K562 (cell line): ENCODE data around the gene BTBD16. TPM values are rescaled to one million over a fixed set of nuclear protein-coding genes. Genes with fewer than 3 reads are reported as not detected.

Source experiments
- ATAC-seq: fragments of 200-7000 bp; cut with Tn5 transposase; 3 replicates; pipeline ENCODE4 v1.9.1; 2020; ENCODE audit warnings: moderate library complexity
- BruUV-seq: library from RNA; stranded (reverse); fragments of 400-500 nt; replicated peaks from 2 replicates; lab custom pipeline; 2021; lab: Mats Ljungman, UMichigan
- CTCF ChIA-PET: fragments of 300-600 bp; formaldehyde crosslinking; extraction: SDS; loops from one replicate; lab custom pipeline; 2021; ENCODE audit warnings: low intra/inter-chr PET ratio; lab: Yijun Ruan, JAX
- POLR2A ChIA-PET: fragments of 300-600, 350-650 bp; sonication (Branson Sonifier 250); formaldehyde crosslinking; extraction: SDS; loops from one replicate; lab custom pipeline; 2021; ENCODE audit warnings: antibody characterized with exemption, inconsistent platforms; lab: Yijun Ruan, JAX
- DNase-seq, 4 experiments: peaks; one replicate each; pipeline versions ENCODE4 v3.0.0 to v3.0.0-alpha.2; 2011 to 2018; ENCODE audit warnings: low spot score in 3 of 4, mixed read lengths in 3 of 4; ENCODE audit errors: extremely low read depth in 1 of 4
- FAIRE-seq: peaks from 2 replicates; lab custom pipeline; 2011; peaks lifted over from hg19 to GRCh38; lab: Jason Lieb, UNC
- H2AFZ ChIP-seq: 2 replicates; pipeline ENCODE4 v1.6.0; 2011; ENCODE audit warnings: low read depth, low read length, control low read depth, inconsistent platforms
- H3K27ac ChIP-seq: fragments of 200-600 bp; 3 replicates; pipeline ENCODE4 v1.8.0; 2011; ENCODE audit warnings: low read depth, mild to moderate bottlenecking, control low read depth, inconsistent platforms, low read length, moderate library complexity, mixed read lengths; ENCODE audit errors: extremely low read depth
- H3K27me3 ChIP-seq, 2 experiments: fragments of 300-600 bp in 1 of 2; 2 replicates in 1 of 2; 3 replicates in 1 of 2; pipeline versions ENCODE4 v1.6.0 to v1.8.0; 2011; ENCODE audit warnings: inconsistent platforms in 2 of 2, low read length in 2 of 2, mild to moderate bottlenecking in 1 of 2, mixed read lengths in 1 of 2, moderate library complexity in 1 of 2; ENCODE audit not compliant: control insufficient read depth in 2 of 2, insufficient read depth in 2 of 2
- H3K36me3 ChIP-seq: fragments of 300-600 bp; 3 replicates; pipeline ENCODE4 v1.8.0; 2011; ENCODE audit warnings: mild to moderate bottlenecking, low read length, inconsistent platforms; ENCODE audit not compliant: control insufficient read depth, insufficient read depth
- H3K4me1 ChIP-seq, 2 experiments: fragments of 200-600 bp in 1 of 2; replicated peaks in 1 of 2; 2 replicates in 1 of 2; 3 replicates in 1 of 2; pipeline versions ENCODE4 v1.5.1 to v1.8.0; 2011; ENCODE audit warnings: inconsistent platforms in 2 of 2, low read length in 2 of 2, mild to moderate bottlenecking in 1 of 2, mixed read lengths in 1 of 2, moderate library complexity in 1 of 2; ENCODE audit not compliant: control insufficient read depth in 2 of 2, insufficient read depth in 2 of 2
- H3K4me2 ChIP-seq: 2 replicates; pipeline ENCODE4 v1.6.1; 2011; ENCODE audit warnings: low read length, control low read depth, inconsistent platforms, mixed read lengths; ENCODE audit not compliant: insufficient read depth
- H3K4me3 ChIP-seq: fragments of 200-600 bp; sonication (generic), shearing (Covaris generic); 2 replicates; pipeline ENCODE4 v1.5.1; 2016; ENCODE audit warnings: control low read depth, inconsistent platforms
- H3K79me2 ChIP-seq: fragments of 200-600 bp; 3 replicates; pipeline ENCODE4 v1.8.0; 2011; ENCODE audit warnings: low read length, inconsistent platforms; ENCODE audit not compliant: control insufficient read depth, insufficient read depth
- H3K9ac ChIP-seq, 2 experiments: 2 replicates each; pipeline versions ENCODE4 v1.6.0 to v1.6.1; 2011; ENCODE audit warnings: low read depth in 2 of 2, low read length in 2 of 2, control low read depth in 1 of 2, inconsistent platforms in 1 of 2, mild to moderate bottlenecking in 1 of 2, mixed read lengths in 1 of 2; ENCODE audit not compliant: insufficient read depth in 1 of 2
- H3K9me1 ChIP-seq: one replicate; pipeline ENCODE4 v1.6.0; 2011; ENCODE audit warnings: inconsistent platforms, mild to moderate bottlenecking, low read length, moderate library complexity; ENCODE audit not compliant: control insufficient read depth, insufficient read depth
- H3K9me3 ChIP-seq: replicated peaks from 2 replicates; pipeline ENCODE4 v1.5.1; 2011; ENCODE audit warnings: low read depth, low read length, inconsistent platforms; ENCODE audit not compliant: control insufficient read depth, insufficient read depth
- H4K20me1 ChIP-seq: replicated peaks from 2 replicates; pipeline ENCODE4 v1.6.1; 2011; ENCODE audit warnings: low read length, inconsistent platforms, mixed read lengths; ENCODE audit not compliant: control insufficient read depth, insufficient read depth
- CHD4 ChIP-seq: fragments of 200-600 bp; sonication (generic); IDR thresholded peaks from 3 replicates; pipeline ENCODE4 v1.6.1; 2012; ENCODE audit warnings: low read depth, mild to moderate bottlenecking, mixed read lengths, low read length, inconsistent platforms; ENCODE audit not compliant: insufficient read depth, insufficient replicate concordance, poor library complexity, severe bottlenecking
- ETV1 ChIP-seq: fragments of 450-650 bp; conservative IDR thresholded peaks from 2 replicates; pipeline ENCODE4 v1.6.1; 2016; ENCODE audit warnings: missing genetic modification characterization, control low read depth, low read depth, missing compliant biosample characterization
- NONO ChIP-seq, 2 experiments: fragments of 200-400 bp in 1 of 2; fragments of 450-650 bp in 1 of 2; formaldehyde crosslinking in 1 of 2; IDR thresholded peaks; 2 replicates each; pipeline ENCODE4 v1.6.1; 2017; ENCODE audit warnings: low read depth in 2 of 2, mild to moderate bottlenecking in 2 of 2, moderate library complexity in 2 of 2, low read length in 1 of 2
- RFX7 ChIP-seq: fragments of 250-450 bp; sonication (Bioruptor Pico); IDR thresholded peaks from 2 replicates; pipeline ENCODE4 v1.5.1; 2021; ENCODE audit warnings: mild to moderate bottlenecking
- SAFB2 ChIP-seq: fragments of 200-400 bp; formaldehyde crosslinking; IDR thresholded peaks from 2 replicates; pipeline ENCODE4 v1.6.1; 2018; ENCODE audit warnings: borderline replicate concordance, low read length, low read depth, moderate library complexity; ENCODE audit not compliant: severe bottlenecking
- SREBF1 ChIP-seq: fragments of 150-350 bp; IDR thresholded peaks from 2 replicates; pipeline ENCODE4 v1.6.1; 2014; ENCODE audit warnings: antibody characterized with exemption, low read depth, low read length, borderline replicate concordance
- STAG1 ChIP-seq: sonication (generic); formaldehyde crosslinking; IDR thresholded peaks from 2 replicates; pipeline ENCODE4 v1.5.0; 2020; ENCODE audit warnings: missing genetic modification reagents, borderline replicate concordance
- TSHZ1 ChIP-seq: fragments of 250-450 bp; sonication (Bioruptor Pico); IDR thresholded peaks from 2 replicates; pipeline ENCODE4 v1.4.0; 2020; ENCODE audit warnings: mild to moderate bottlenecking, moderate library complexity
- ZNF354B ChIP-seq: fragments of 250-450 bp; sonication (Bioruptor Pico); IDR thresholded peaks from 2 replicates; pipeline ENCODE4 v1.4.0; 2020
- WGBS: fragments of 100-300 bp; shearing (Covaris generic); methylation state at CpG from one replicate; pipeline ENCODE4 v1.1.6; 2016; ENCODE audit warnings: low coverage, mixed read lengths; ENCODE audit not compliant: insufficient coverage; ENCODE audit errors: missing lambda C conversion rate; 5-methylcytosine and 5-hydroxymethylcytosine counted together
- in situ Hi-C: fragments of 300-500 bp; cut with MboI; formaldehyde crosslinking; loops from 4 replicates; pipeline ENCODE4 v1.15.0; 2018; ENCODE audit warnings: inconsistent platforms, mixed read lengths
- intact Hi-C: fragments of 100-400 bp; cut with micrococcal nuclease; formaldehyde crosslinking; loops from 2 replicates; pipeline ENCODE4 v1.14.2; 2022
- polyA plus RNA-seq, 8 experiments: library from polyadenylated mRNA; depleted of rRNA in 4 of 8; stranded (reverse) in 5 of 8; unstranded in 3 of 8; fragments of >200 nt; fragmentation: Nextera tagmentation in 2 of 8; fragmentation: Illumina TruSeq in 1 of 8; extraction: Ambion mirVana in 2 of 8; extraction: Trizol in 1 of 8; gene quantifications; 2 replicates each; pipeline versions ENCODE4 v1.2.1 to v1.2.3, GENCODE V29; 2011 to 2014; ENCODE audit warnings: inconsistent platforms in 1 of 8, missing spikeins in 1 of 8
- total RNA-seq, 7 experiments: library from RNA; depleted of rRNA in 6 of 7; stranded (reverse); fragments of >200 nt in 6 of 7; fragmentation: Illumina TruSeq in 2 of 7; extraction: Trizol in 2 of 7; gene quantifications; 2 replicates each; pipeline versions ENCODE4 v1.2.1 to v1.2.3, GENCODE V29; 2011 to 2021; ENCODE audit warnings: low replicate concordance in 1 of 7
- TF ChIP-seq, protein P1 (sequence below), 2 experiments: fragments of 450-650 bp; formaldehyde crosslinking in 1 of 2; IDR thresholded peaks; 2 replicates each; pipeline versions ENCODE4 v1.4.0 to v1.6.1; 2014 to 2020; ENCODE audit warnings: mild to moderate bottlenecking in 2 of 2, borderline replicate concordance in 1 of 2, low read depth in 1 of 2

Gene BTBD16
- total and polyA plus RNA-seq, 9 of the 15 experiments (the other 6 are each of a cell fraction or from before 2014, with no cell fraction given) = 0.11 TPM; not detected in 8

- POLR2A ChIA-PET = no interaction called here
- no peaks in the 10 kb centered on the region for H3K9me1 ChIP-seq
- H3K9me3 ChIP-seq = no peaks in the 10 kb centered on the region
- H3K4me1 ChIP-seq = no peaks in the 10 kb centered on the region
- no peak for ATAC-seq
- CTCF ChIA-PET = no interaction called here
- in situ Hi-C loops (no loop called here), intact Hi-C loops (no loop called here)
- WGBS = 0% methylated on average over 10 of the region's 10 CpGs
- H3K4me3 ChIP-seq = no peak overlapping the region
- DNase-seq = no peak
- no peaks in the 10 kb centered on the region; the same call in 1 of the 2 replicates for H4K20me1 ChIP-seq
- H3K9ac ChIP-seq = no peak overlapping the region
- FAIRE-seq = no peak
- H3K79me2 ChIP-seq = no peaks in the 10 kb centered on the region
- no peak overlapping the region for H3K27ac ChIP-seq
- peaks cover 0 to 8% of the 10 kb centered on the region in 2 experiments; a peak in 1 of 5 replicates for H3K27me3 ChIP-seq
- H2AFZ ChIP-seq = no peak overlapping the region
- H3K4me2 ChIP-seq = no peak overlapping the region
- no TSS peak for BruUV-seq
- H3K36me3 ChIP-seq = no peaks in the 10 kb centered on the region
- TF ChIP-seq STAG1 (CRISPR knock-in tag) (no peak), NONO (IDR thresholded peaks at IDR 0.05; ENCODE audit: low read depth in 2 of 2, low read length in 1 of 2) (no peak), ETV1 (tag) (no peak), RFX7 (CRISPR knock-in tag) (no peak), SREBF1 (no peak), ZNF354B (no peak), TSHZ1 (CRISPR knock-in tag) (no peak), CHD4 (no peak), SAFB2 (no peak)
- TF ChIP-seq, protein P1, sequence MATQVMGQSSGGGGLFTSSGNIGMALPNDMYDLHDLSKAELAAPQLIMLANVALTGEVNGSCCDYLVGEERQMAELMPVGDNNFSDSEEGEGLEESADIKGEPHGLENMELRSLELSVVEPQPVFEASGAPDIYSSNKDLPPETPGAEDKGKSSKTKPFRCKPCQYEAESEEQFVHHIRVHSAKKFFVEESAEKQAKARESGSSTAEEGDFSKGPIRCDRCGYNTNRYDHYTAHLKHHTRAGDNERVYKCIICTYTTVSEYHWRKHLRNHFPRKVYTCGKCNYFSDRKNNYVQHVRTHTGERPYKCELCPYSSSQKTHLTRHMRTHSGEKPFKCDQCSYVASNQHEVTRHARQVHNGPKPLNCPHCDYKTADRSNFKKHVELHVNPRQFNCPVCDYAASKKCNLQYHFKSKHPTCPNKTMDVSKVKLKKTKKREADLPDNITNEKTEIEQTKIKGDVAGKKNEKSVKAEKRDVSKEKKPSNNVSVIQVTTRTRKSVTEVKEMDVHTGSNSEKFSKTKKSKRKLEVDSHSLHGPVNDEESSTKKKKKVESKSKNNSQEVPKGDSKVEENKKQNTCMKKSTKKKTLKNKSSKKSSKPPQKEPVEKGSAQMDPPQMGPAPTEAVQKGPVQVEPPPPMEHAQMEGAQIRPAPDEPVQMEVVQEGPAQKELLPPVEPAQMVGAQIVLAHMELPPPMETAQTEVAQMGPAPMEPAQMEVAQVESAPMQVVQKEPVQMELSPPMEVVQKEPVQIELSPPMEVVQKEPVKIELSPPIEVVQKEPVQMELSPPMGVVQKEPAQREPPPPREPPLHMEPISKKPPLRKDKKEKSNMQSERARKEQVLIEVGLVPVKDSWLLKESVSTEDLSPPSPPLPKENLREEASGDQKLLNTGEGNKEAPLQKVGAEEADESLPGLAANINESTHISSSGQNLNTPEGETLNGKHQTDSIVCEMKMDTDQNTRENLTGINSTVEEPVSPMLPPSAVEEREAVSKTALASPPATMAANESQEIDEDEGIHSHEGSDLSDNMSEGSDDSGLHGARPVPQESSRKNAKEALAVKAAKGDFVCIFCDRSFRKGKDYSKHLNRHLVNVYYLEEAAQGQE (IDR thresholded peaks at IDR 0.05; ENCODE audit: borderline replicate concordance) = no peak
- TF ChIP-seq, protein P1 (CRISPR knock-in tag; IDR thresholded peaks at IDR 0.05; ENCODE audit: low read depth) = no peak
Observed at GRCh38 chr10:122336332-122336731, 65.2 kb downstream of the BTBD16 start.
